HepG2 (cell line): ENCODE measurements around the gene UPB1. TPM values are rescaled to one million over a fixed set of nuclear protein-coding genes. Genes with fewer than 3 reads are reported as not detected.
A peak's percentile ranks its signal among the peaks of the same experiment; 100 is the strongest.

ENCODE experiments used
- ATF1 ChIP-seq: IDR thresholded peaks from 2 replicates; pipeline ENCODE4 v1.6.1; 2016; ENCODE audit warnings: mild to moderate bottlenecking, control low read depth
- FOXK1 ChIP-seq: sonication (generic); formaldehyde crosslinking; IDR thresholded peaks from 2 replicates; pipeline ENCODE4 v1.4.0; 2020; ENCODE audit warnings: low read depth, missing genetic modification reagents, borderline replicate concordance
- GPN1 ChIP-seq: sonication (generic); formaldehyde crosslinking; IDR thresholded peaks from 2 replicates; pipeline ENCODE4 v1.5.1; 2020; ENCODE audit warnings: missing genetic modification reagents, borderline replicate concordance
- HDAC6 ChIP-seq: fragments of 200-600 bp; sonication (generic); IDR thresholded peaks from 2 replicates; pipeline ENCODE4 v1.7.0; 2017; ENCODE audit warnings: mild to moderate bottlenecking, antibody characterized with exemption, low read length, low read depth
- HOXA5 ChIP-seq: sonication (generic); formaldehyde crosslinking; IDR thresholded peaks from 2 replicates; pipeline ENCODE4 v1.4.0; 2020; ENCODE audit warnings: missing genetic modification reagents
- MIER3 ChIP-seq: IDR thresholded peaks from 2 replicates; pipeline ENCODE4 v1.6.1; 2016; ENCODE audit warnings: missing compliant biosample characterization, borderline replicate concordance
- POLR2AphosphoS2 ChIP-seq: IDR thresholded peaks from 2 replicates; pipeline ENCODE4 v1.6.1; 2011; ENCODE audit warnings: low read depth, low read length, improper control_type of control experiment
- TCF7 ChIP-seq: sonication (generic); IDR thresholded peaks from 2 replicates; pipeline ENCODE4 v1.6.1; 2016; ENCODE audit warnings: antibody characterized with exemption, low read depth
- ZMAT5 ChIP-seq: sonication (generic); formaldehyde crosslinking; IDR thresholded peaks from 2 replicates; pipeline ENCODE4 v1.5.0; 2020; ENCODE audit warnings: mild to moderate bottlenecking, low read depth, missing genetic modification reagents, borderline replicate concordance
- ZNF207 ChIP-seq: fragments of 450-650 bp; IDR thresholded peaks from 2 replicates; pipeline ENCODE4 v1.6.1; 2016; ENCODE audit warnings: antibody characterized with exemption, borderline replicate concordance
- ZNF501 ChIP-seq: sonication (generic); formaldehyde crosslinking; IDR thresholded peaks from 2 replicates; pipeline ENCODE4 v1.5.1; 2020; ENCODE audit warnings: mild to moderate bottlenecking, moderate library complexity, missing genetic modification reagents
- ZNF562 ChIP-seq: sonication (generic); formaldehyde crosslinking; IDR thresholded peaks from 2 replicates; pipeline ENCODE4 v1.8.0; 2022; ENCODE audit warnings: missing genetic modification reagents, borderline replicate concordance
- ZNF605 ChIP-seq: sonication (generic); formaldehyde crosslinking; IDR thresholded peaks from 2 replicates; pipeline ENCODE4 v1.8.0; 2022; ENCODE audit warnings: mild to moderate bottlenecking, missing genetic modification reagents
- ZNF761 ChIP-seq: sonication (generic); formaldehyde crosslinking; conservative IDR thresholded peaks from 2 replicates; pipeline ENCODE4 v1.4.0; 2020; ENCODE audit warnings: mild to moderate bottlenecking, missing genetic modification reagents
- polyA plus RNA-seq, 8 experiments: library from polyadenylated mRNA; depleted of rRNA in 3 of 8; stranded (reverse) in 7 of 8; unstranded in 1 of 8; fragments of >200 nt; fragmentation: Illumina TruSeq in 4 of 8; extraction: Trizol in 4 of 8; gene quantifications; 2 replicates each; pipeline versions ENCODE4 v1.2.1 to v1.2.3, GENCODE V29; 2011 to 2016; ENCODE audit warnings: low read depth in 4 of 8, missing spikeins in 1 of 8, mixed read lengths in 1 of 8; ENCODE audit not compliant: insufficient read depth in 1 of 8
- total RNA-seq, 5 experiments: library from RNA; depleted of rRNA; stranded (reverse); fragments of >200 nt; fragmentation: Illumina TruSeq; extraction: Trizol; gene quantifications; 2 replicates each; pipeline ENCODE4 v1.2.3, GENCODE V29; 2016; ENCODE audit warnings: low read depth in 1 of 5
- TF ChIP-seq, protein P1 (sequence below): sonication (generic); formaldehyde crosslinking; IDR thresholded peaks from 2 replicates; pipeline ENCODE4 v1.8.1; 2023; ENCODE audit warnings: mild to moderate bottlenecking, moderate library complexity, missing genetic modification reagents
- TF ChIP-seq, protein P2 (sequence below): IDR thresholded peaks from 2 replicates; pipeline ENCODE4 v1.6.1; 2018; ENCODE audit warnings: missing genetic modification reagents, mild to moderate bottlenecking, missing compliant biosample characterization
- TF ChIP-seq, protein P3 (sequence below): sonication (generic); formaldehyde crosslinking; IDR thresholded peaks from 2 replicates; pipeline ENCODE4 v1.5.0; 2020; ENCODE audit warnings: mild to moderate bottlenecking, missing genetic modification reagents, borderline replicate concordance
- TF ChIP-seq, protein P4 (sequence below): sonication (generic); formaldehyde crosslinking; IDR thresholded peaks from 2 replicates; pipeline ENCODE4 v1.8.0; 2022; ENCODE audit warnings: missing genetic modification reagents, mild to moderate bottlenecking, moderate library complexity, borderline replicate concordance
- TF ChIP-seq, protein P5 (sequence below): sonication (generic); formaldehyde crosslinking; IDR thresholded peaks from 2 replicates; pipeline ENCODE4 v1.4.0; 2020; ENCODE audit warnings: missing genetic modification reagents

The UPB1 gene
- total and polyA plus RNA-seq, 2 of the 13 experiments (the other 11 are each of a cell fraction or from before 2014, with no cell fraction given) = 0.38 to 1.2 TPM

- 0 out of 2 replicates have a peak, but pooled peaks have one; percentile 53 for TF ChIP-seq HOXA5 (CRISPR knock-in tag)
- peak; percentile 3; the same call in 1 of the 2 replicates for TF ChIP-seq ZNF501 (CRISPR knock-in tag)
- TF ChIP-seq ZNF562 (CRISPR knock-in tag) = no peak
- TF ChIP-seq, protein P1, sequence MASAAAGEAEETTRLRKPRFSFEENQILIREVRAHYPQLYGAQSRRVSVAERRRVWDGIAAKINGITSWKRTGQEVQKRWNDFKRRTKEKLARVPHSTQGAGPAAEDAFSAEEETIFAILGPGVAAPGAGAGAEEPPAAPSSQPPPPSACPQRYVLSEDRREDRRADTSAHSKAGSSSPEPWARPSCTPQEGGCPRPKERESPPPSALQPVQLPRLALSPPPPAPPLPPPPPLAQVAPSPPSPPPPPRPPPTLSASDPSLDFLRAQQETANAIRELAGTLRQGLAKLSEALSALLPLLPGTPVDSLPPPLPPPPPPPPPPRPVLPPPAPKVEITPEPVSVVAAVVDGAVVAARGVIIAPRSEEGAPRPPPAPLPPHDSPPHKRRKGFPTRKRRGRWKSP (CRISPR knock-in tag) = no peak
- TF ChIP-seq, protein P2, sequence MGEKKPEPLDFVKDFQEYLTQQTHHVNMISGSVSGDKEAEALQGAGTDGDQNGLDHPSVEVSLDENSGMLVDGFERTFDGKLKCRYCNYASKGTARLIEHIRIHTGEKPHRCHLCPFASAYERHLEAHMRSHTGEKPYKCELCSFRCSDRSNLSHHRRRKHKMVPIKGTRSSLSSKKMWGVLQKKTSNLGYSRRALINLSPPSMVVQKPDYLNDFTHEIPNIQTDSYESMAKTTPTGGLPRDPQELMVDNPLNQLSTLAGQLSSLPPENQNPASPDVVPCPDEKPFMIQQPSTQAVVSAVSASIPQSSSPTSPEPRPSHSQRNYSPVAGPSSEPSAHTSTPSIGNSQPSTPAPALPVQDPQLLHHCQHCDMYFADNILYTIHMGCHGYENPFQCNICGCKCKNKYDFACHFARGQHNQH (CRISPR knock-in tag) = peak; percentile 42; the same call in 1 of the 2 replicates
- 0 out of 2 replicates have a peak, but pooled peaks have one; percentile 18 for TF ChIP-seq ATF1
- TF ChIP-seq HDAC6 = no peak
- TF ChIP-seq ZNF207 = no peak
- peak; percentile 26; the same call in 1 of the 2 replicates for TF ChIP-seq ZNF605 (CRISPR knock-in tag)
- TF ChIP-seq, protein P3, sequence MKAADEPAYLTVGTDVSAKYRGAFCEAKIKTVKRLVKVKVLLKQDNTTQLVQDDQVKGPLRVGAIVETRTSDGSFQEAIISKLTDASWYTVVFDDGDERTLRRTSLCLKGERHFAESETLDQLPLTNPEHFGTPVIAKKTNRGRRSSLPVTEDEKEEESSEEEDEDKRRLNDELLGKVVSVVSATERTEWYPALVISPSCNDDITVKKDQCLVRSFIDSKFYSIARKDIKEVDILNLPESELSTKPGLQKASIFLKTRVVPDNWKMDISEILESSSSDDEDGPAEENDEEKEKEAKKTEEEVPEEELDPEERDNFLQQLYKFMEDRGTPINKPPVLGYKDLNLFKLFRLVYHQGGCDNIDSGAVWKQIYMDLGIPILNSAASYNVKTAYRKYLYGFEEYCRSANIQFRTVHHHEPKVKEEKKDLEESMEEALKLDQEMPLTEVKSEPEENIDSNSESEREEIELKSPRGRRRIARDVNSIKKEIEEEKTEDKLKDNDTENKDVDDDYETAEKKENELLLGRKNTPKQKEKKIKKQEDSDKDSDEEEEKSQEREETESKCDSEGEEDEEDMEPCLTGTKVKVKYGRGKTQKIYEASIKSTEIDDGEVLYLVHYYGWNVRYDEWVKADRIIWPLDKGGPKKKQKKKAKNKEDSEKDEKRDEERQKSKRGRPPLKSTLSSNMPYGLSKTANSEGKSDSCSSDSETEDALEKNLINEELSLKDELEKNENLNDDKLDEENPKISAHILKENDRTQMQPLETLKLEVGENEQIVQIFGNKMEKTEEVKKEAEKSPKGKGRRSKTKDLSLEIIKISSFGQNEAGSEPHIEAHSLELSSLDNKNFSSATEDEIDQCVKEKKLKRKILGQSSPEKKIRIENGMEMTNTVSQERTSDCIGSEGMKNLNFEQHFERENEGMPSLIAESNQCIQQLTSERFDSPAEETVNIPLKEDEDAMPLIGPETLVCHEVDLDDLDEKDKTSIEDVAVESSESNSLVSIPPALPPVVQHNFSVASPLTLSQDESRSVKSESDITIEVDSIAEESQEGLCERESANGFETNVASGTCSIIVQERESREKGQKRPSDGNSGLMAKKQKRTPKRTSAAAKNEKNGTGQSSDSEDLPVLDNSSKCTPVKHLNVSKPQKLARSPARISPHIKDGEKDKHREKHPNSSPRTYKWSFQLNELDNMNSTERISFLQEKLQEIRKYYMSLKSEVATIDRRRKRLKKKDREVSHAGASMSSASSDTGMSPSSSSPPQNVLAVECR (CRISPR knock-in tag) = peak; percentile 39
- TF ChIP-seq, protein P4, sequence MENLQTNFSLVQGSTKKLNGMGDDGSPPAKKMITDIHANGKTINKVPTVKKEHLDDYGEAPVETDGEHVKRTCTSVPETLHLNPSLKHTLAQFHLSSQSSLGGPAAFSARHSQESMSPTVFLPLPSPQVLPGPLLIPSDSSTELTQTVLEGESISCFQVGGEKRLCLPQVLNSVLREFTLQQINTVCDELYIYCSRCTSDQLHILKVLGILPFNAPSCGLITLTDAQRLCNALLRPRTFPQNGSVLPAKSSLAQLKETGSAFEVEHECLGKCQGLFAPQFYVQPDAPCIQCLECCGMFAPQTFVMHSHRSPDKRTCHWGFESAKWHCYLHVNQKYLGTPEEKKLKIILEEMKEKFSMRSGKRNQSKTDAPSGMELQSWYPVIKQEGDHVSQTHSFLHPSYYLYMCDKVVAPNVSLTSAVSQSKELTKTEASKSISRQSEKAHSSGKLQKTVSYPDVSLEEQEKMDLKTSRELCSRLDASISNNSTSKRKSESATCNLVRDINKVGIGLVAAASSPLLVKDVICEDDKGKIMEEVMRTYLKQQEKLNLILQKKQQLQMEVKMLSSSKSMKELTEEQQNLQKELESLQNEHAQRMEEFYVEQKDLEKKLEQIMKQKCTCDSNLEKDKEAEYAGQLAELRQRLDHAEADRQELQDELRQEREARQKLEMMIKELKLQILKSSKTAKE (CRISPR knock-in tag) = no peak
- TF ChIP-seq MIER3 (CRISPR knock-in tag) = 0 out of 2 replicates have a peak, but pooled peaks have one; percentile 27
- no peak for TF ChIP-seq GPN1 (CRISPR knock-in tag)
- no peak for TF ChIP-seq ZMAT5
- peak; percentile 78; the same call in 1 of the 2 replicates for TF ChIP-seq FOXK1 (CRISPR knock-in tag)
- TF ChIP-seq POLR2AphosphoS2 = no peak
- TF ChIP-seq, protein P5, sequence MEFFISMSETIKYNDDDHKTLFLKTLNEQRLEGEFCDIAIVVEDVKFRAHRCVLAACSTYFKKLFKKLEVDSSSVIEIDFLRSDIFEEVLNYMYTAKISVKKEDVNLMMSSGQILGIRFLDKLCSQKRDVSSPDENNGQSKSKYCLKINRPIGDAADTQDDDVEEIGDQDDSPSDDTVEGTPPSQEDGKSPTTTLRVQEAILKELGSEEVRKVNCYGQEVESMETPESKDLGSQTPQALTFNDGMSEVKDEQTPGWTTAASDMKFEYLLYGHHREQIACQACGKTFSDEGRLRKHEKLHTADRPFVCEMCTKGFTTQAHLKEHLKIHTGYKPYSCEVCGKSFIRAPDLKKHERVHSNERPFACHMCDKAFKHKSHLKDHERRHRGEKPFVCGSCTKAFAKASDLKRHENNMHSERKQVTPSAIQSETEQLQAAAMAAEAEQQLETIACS = no peak
- TF ChIP-seq ZNF761 (CRISPR knock-in tag) = peak; percentile 38; the same call in 1 of the 2 replicates
- TF ChIP-seq TCF7 = 0 out of 2 replicates have a peak, but pooled peaks have one; percentile 26
Observed at GRCh38 chr22:24506802-24507438, 11.8 kb downstream of the UPB1 start (continued).
